GM18499 (cell line): ENCODE measurements around the gene SOWAHA.
"Not testable (repeated sequence)": the region's sequence is repeated elsewhere in the genome, so short reads cannot be mapped to it uniquely, and the experiment has no call there.

Source experiments
- ATAC-seq: cut with Tn5 transposase; IDR thresholded peaks from one replicate; pipeline ENCODE4 v1.9.1; 2021; ENCODE audit warnings: moderate number of reproducible peaks; ENCODE audit not compliant: insufficient read depth, unreplicated experiment

The SOWAHA gene

GRCh38 chr5:132777209-132778069 lies 35.7 kb upstream of the SOWAHA start, which contains the start of gene SEPTIN8:
Gene SEPTIN8 (minus strand): TSS chr5:132777239. CDS start chr5:132777137, 102 bp downstream.
- no peak for ATAC-seq

DNA sequence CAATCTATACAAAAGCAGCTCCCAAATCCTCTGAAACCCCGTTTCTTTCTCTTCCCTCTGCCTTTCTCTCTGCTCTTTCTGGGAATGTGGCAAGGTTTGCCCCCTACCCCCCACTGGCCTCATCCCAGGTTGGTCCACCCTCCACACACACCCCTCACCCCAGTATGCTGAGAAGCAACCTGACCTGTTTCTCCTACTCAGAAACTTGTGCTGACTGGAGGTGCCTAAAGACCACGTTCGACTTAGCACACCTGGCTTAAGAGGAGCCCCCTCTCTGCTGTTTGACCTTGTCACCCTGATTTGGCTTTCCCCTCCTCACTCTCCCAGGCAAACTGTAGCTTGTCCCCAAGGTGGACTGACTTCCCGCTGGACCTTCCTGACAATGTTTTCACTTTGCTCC lies 35.0 kb upstream of the SOWAHA start:
- ATAC-seq, result no peak

- no peak for ATAC-seq
Measured at GRCh38 chr5:132778856-132779255, 34.2 kb upstream of the SOWAHA start.

DNA sequence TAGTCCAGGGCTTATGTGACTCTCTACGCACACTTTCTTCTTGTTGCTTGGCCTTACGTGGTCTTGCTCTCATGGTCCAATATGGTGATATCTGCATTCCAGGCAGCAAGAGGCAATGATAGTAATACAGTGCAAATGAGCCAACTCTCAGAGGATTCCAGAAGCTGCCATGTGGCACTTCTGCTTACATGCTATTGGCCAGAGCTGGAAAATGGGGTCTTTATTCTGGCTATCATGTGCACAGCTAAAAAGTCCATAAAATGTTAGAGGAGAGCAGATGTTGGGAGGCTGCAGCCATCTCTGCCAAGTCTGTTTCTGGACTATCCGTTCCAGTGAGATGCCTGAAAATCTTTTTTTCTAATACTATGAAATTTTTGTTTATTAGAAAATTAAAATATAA lies 33.1 kb upstream of the SOWAHA start:
- ATAC-seq, result no peak

DNA sequence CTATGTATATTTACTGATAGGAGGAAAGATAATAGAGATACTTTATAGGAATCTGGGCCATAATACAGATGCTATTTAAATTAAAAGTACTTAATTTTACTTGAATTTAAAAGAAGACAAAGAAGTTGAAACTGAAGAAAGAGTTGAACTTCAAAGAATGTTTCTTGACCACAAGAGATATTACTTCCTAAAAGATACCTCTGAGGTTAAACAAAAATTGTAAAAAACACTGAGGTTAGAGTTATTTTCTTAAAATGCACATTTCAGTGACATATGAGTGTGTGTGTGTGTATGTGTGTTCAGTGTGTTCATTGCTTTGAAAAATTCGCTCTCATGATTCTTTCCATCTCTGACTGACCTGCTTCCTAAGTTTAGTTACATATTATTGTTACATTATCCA lies 32.5 kb upstream of the SOWAHA start:
- ATAC-seq, result no peak

DNA sequence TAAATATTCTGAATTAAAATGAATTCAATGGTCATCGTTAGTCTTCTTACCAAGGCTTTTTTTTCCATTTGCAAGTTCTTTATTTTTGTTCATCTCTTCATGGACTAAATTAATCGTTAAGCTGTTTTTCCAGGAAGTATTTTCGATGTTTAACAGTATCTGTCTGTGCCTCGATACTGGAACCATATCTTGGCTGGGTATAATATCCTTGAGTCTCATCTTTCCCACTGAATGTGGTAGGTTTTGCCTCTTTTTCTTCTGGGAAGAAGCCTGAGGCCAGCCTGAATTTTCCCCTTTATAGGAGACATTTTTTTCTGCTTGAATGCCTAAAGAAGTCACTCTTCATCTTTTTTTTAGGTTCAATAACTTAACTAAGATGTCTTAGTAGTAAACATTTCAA lies 32.1 kb upstream of the SOWAHA start:
- ATAC-seq, result no peak

GRCh38 chr5:132782101-132782500 lies 31.0 kb upstream of the SOWAHA start:
- ATAC-seq, result no peak

GRCh38 chr5:132785365-132785764 lies 27.7 kb upstream of the SOWAHA start:
- no peak for ATAC-seq

DNA sequence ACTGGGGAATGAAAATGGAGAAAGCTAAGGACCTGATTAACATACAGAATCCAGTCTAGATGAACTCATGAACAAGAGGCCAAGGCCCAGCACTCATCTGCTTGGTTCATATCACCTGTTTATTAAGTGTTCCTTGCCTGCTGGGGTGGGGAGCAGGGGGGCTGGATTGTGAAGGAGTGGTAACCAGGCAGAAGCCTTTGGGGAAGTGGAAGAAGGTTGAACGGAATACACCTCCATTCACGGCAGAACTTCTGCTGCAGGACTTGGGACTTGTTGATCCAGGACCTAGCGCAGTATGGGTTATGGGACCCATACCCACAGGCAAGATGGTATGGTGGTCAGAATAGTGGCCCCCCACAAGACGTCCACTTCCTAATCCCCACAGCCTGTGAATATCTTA lies 27.2 kb upstream of the SOWAHA start:
- ATAC-seq, result no peak

- no peak for ATAC-seq
Measured at GRCh38 chr5:132787076-132787475, 26.0 kb upstream of the SOWAHA start.

GRCh38 chr5:132788508-132788907 lies 24.6 kb upstream of the SOWAHA start:
- no peak for ATAC-seq

- ATAC-seq, result no peak
Measured at GRCh38 chr5:132788990-132789886, 23.9 kb upstream of the SOWAHA start.

GRCh38 chr5:132790201-132790865 lies 22.8 kb upstream of the SOWAHA start:
- no peak for ATAC-seq

DNA sequence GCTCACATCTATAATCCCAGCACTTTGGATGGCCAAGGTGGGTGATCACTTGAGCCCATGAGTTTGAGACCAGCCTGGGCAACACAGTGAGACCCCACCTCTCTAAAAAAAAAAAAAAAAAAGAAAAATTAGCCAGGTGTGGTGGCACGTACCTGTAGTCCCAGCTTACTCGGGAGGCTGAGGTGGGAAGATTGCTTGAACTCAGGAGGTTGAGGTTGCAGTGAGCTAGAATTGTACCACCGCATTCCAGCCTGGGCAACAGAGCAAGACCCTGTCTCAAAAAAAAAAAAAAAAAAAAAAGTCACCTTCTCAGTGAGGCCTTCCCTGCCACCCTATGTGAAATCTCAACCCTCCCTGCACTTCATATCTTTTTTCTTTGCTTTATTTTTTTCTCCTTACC lies 22.1 kb upstream of the SOWAHA start:
- no peak for ATAC-seq

DNA sequence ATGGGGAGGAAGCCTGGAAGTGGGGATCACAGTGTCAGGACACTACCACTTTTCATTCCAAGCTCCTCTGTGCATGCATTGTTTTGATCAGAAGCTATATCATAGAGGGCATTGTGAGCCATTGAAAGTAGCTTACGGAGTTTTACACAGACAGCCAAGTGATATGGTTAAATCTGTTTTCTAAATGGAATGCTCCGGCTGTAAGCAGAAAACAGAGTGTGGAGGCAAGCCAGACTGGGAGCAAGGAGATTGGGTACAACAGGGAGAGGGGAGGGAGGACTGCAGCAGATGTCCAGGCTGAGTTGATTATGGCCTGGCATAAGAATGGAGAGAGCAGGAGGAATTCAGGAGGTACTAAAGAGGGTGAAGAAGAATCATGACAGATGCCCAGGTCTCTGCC lies 15.5 kb upstream of the SOWAHA start:
- ATAC-seq, result no peak

DNA sequence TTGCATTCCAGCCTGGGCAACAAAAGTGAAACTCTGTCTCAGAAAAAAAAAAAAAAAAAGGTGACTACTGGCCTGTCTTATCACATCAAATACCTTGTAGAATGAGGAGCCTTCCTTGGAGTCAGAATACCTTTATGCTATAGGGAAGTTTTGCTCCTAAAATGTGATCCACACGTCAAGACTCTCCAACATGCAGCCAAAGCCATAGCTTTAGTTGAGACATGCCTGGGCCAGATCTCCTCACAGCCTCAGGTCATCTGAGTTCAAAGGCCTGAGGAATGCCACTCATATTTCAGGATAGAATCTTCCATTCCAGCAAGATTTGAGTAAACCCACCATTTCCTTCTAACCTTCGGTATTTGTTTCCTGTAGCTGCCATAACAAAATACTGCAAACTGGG lies 13.7 kb upstream of the SOWAHA start:
- ATAC-seq, result no peak

- ATAC-seq, result no peak
Measured at GRCh38 chr5:132800545-132800944, 12.6 kb upstream of the SOWAHA start.

GRCh38 chr5:132802044-132802684 lies 10.9 kb upstream of the SOWAHA start:
- ATAC-seq, result no peak

DNA sequence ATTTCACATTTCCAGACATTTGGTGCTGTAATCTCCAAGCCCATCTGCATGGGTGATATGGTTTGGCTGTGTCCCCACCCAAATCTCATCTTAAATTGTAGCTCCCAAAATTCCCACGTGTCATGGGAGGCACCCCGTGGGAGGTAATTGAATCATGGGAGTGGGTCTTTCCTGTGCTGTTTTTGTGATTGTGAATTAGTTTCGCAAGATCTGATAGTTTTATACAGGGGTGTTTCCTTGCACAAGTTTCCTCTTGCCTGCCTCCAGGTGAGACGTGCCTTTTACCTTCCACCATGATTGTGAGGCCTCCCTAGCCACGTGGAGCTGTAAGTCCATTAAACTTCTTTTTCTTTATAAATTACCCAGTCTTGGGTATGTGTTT lies 10.4 kb upstream of the SOWAHA start:
- ATAC-seq, result not testable (repeated sequence)

DNA sequence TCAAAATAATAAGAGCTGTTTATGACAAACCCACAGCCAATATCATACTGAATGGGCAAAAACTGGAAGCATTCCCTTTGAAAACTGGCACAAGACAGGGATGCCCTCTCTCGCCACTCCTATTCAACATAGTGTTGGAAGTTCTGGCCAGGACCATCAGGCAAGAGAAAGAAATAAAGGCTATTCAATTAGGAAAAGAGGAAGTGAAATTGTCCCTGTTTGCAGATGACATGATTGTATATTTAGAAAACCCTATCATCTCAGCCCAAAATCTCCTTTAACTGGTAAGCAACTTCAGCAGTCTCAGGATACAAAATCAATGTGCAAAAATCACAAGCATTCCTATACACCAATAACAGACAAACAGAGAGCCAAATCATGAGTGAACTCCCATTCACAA lies 8.9 kb upstream of the SOWAHA start:
- not testable (repeated sequence) for ATAC-seq
